ENCODE measurements around the gene STOM.

The STOM gene

DNA sequence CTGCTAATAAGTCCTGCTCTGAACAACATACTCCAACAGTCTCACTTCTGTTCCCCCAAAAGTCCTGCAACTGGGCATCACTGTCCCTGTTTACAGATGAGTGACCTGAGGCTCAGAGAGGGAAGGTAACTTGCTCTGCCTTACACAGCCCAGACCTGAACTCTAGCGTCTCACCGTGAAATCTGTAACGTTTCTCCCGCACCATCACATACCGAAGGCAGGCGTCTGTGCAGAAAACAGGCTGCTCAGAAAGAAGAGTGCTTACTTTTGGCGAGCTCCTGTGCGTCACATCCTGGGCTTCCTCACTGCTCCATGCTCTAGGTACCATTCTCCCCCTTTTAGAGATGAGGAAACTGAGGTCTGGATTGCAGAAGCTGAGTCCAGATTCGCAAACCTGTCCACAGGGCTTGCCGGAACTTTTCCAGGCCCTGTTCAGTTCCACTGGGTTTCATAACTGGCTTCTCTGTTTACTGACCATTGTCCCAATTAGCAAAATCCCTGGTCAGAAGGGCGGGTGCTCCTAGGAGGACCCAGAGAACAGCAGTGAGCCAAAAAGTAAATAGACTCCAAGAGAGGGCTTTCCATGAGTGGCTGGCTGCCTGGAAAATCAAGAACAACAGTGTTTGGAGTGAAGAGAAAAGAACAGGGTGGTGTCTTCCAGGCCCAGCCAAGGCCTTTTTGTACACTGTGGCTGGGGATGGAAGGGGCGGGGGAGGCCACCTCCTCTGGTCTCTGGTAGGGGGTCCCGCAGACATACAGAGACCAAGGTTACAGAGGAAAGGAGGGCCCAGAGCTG is 75.0 kb downstream of the STOM start:
- TF ChIP-seq ZNF138 (tag by site-specific recombination; IDR thresholded peaks at IDR 0.05; ENCODE audit: borderline replicate concordance): no peak
- TF ChIP-seq, protein P1, sequence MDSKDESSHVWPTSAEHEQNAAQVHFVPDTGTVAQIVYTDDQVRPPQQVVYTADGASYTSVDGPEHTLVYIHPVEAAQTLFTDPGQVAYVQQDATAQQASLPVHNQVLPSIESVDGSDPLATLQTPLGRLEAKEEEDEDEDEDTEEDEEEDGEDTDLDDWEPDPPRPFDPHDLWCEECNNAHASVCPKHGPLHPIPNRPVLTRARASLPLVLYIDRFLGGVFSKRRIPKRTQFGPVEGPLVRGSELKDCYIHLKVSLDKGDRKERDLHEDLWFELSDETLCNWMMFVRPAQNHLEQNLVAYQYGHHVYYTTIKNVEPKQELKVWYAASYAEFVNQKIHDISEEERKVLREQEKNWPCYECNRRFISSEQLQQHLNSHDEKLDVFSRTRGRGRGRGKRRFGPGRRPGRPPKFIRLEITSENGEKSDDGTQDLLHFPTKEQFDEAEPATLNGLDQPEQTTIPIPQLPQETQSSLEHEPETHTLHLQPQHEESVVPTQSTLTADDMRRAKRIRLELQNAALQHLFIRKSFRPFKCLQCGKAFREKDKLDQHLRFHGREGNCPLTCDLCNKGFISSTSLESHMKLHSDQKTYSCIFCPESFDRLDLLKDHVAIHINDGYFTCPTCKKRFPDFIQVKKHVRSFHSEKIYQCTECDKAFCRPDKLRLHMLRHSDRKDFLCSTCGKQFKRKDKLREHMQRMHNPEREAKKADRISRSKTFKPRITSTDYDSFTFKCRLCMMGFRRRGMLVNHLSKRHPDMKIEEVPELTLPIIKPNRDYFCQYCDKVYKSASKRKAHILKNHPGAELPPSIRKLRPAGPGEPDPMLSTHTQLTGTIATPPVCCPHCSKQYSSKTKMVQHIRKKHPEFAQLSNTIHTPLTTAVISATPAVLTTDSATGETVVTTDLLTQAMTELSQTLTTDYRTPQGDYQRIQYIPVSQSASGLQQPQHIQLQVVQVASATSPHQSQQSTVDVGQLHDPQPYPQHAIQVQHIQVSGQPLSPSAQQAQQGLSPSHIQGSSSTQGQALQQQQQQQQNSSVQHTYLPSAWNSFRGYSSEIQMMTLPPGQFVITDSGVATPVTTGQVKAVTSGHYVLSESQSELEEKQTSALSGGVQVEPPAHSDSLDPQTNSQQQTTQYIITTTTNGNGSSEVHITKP (tag by site-specific recombination; IDR thresholded peaks at IDR 0.05): no peak
- TF ChIP-seq ZNF843 (tag by site-specific recombination; IDR thresholded peaks at IDR 0.05): no peak
- no peak for TF ChIP-seq ZNF558 (tag by site-specific recombination; IDR thresholded peaks at IDR 0.05)
- no peak for TF ChIP-seq ZNF837 (tag by site-specific recombination; IDR thresholded peaks at IDR 0.05)
- TF ChIP-seq, protein P2, sequence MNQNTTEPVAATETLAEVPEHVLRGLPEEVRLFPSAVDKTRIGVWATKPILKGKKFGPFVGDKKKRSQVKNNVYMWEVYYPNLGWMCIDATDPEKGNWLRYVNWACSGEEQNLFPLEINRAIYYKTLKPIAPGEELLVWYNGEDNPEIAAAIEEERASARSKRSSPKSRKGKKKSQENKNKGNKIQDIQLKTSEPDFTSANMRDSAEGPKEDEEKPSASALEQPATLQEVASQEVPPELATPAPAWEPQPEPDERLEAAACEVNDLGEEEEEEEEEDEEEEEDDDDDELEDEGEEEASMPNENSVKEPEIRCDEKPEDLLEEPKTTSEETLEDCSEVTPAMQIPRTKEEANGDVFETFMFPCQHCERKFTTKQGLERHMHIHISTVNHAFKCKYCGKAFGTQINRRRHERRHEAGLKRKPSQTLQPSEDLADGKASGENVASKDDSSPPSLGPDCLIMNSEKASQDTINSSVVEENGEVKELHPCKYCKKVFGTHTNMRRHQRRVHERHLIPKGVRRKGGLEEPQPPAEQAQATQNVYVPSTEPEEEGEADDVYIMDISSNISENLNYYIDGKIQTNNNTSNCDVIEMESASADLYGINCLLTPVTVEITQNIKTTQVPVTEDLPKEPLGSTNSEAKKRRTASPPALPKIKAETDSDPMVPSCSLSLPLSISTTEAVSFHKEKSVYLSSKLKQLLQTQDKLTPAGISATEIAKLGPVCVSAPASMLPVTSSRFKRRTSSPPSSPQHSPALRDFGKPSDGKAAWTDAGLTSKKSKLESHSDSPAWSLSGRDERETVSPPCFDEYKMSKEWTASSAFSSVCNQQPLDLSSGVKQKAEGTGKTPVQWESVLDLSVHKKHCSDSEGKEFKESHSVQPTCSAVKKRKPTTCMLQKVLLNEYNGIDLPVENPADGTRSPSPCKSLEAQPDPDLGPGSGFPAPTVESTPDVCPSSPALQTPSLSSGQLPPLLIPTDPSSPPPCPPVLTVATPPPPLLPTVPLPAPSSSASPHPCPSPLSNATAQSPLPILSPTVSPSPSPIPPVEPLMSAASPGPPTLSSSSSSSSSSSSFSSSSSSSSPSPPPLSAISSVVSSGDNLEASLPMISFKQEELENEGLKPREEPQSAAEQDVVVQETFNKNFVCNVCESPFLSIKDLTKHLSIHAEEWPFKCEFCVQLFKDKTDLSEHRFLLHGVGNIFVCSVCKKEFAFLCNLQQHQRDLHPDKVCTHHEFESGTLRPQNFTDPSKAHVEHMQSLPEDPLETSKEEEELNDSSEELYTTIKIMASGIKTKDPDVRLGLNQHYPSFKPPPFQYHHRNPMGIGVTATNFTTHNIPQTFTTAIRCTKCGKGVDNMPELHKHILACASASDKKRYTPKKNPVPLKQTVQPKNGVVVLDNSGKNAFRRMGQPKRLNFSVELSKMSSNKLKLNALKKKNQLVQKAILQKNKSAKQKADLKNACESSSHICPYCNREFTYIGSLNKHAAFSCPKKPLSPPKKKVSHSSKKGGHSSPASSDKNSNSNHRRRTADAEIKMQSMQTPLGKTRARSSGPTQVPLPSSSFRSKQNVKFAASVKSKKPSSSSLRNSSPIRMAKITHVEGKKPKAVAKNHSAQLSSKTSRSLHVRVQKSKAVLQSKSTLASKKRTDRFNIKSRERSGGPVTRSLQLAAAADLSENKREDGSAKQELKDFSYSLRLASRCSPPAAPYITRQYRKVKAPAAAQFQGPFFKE (tag by site-specific recombination; IDR thresholded peaks at IDR 0.05; ENCODE audit: borderline replicate concordance): no peak
- no peak for TF ChIP-seq ZIC2 (tag by site-specific recombination; IDR thresholded peaks at IDR 0.05)
- TF ChIP-seq ZFP37 (tag by site-specific recombination; IDR thresholded peaks at IDR 0.05): no peak
- TF ChIP-seq, protein P3, sequence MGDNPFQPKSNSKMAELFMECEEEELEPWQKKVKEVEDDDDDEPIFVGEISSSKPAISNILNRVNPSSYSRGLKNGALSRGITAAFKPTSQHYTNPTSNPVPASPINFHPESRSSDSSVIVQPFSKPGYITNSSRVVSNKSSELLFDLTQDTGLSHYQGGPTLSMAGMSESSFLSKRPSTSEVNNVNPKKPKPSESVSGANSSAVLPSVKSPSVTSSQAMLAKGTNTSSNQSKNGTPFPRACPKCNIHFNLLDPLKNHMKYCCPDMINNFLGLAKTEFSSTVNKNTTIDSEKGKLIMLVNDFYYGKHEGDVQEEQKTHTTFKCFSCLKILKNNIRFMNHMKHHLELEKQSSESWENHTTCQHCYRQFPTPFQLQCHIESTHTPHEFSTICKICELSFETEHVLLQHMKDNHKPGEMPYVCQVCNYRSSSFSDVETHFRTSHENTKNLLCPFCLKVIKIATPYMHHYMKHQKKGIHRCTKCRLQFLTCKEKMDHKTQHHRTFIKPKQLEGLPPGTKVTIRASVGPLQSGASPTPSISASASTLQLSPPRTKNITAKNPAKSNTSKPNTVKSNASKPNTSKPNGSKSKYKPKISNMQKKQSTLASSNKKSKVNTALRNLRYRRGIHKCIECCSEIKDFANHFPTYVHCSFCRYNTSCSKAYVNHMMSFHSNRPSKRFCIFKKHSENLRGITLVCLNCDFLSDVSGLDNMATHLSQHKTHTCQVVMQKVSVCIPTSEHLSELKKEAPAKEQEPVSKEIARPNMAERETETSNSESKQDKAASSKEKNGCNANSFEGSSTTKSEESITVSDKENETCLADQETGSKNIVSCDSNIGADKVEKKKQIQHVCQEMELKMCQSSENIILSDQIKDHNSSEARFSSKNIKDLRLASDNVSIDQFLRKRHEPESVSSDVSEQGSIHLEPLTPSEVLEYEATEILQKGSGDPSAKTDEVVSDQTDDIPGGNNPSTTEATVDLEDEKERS (tag by site-specific recombination; IDR thresholded peaks at IDR 0.05): no peak
- no peak for TF ChIP-seq ZNF423 (tag by site-specific recombination; IDR thresholded peaks at IDR 0.05)
- no peak for TF ChIP-seq ZNF146 (tag by site-specific recombination; IDR thresholded peaks at IDR 0.05)
- TF ChIP-seq ZNF521 (tag by site-specific recombination; IDR thresholded peaks at IDR 0.05): no peak
- TF ChIP-seq ZNF777 (tag by site-specific recombination; IDR thresholded peaks at IDR 0.05; ENCODE audit: borderline replicate concordance): no peak
- TF ChIP-seq ZNF133 (tag by site-specific recombination; IDR thresholded peaks at IDR 0.05): no peak
- Histone ChIP-seq H3K9me3 (ENCODE audit: control insufficient read depth, insufficient read depth, low read depth, low read length) (no peaks in the 10 kb centered on the region), H3K4me3 (ENCODE audit: low read depth, low read length) (no peak overlapping the region), H3K36me3 (ENCODE audit: control insufficient read depth in 2 of 2, insufficient read depth in 1 of 2, low read length in 2 of 2) (no peaks in the 10 kb centered on the region), H3K4me1 (ENCODE audit: control insufficient read depth, insufficient read depth, low read length) (0 out of 2 replicates have a peak, but pooled peaks cover 2% of the 10 kb centered on the region), H3K27ac (ENCODE audit: extremely low read depth, low read depth, low read length) (no peak overlapping the region)
- ChIA-PET CTCF (interaction anchor here (0.7 to 1.0 kb wide), 3 partner anchors 9 to 625 kb away, joined by 3 to 4 read pairs (median 4); no protein-coding TSS in a partner anchor), POLR2A (no interaction called here)
